HCT116 (cell line): ENCODE results near the gene TRDMT1. TPM values are rescaled to one million over a fixed set of nuclear protein-coding genes. Genes with fewer than 3 reads are reported as not detected.

ENCODE experiments used
- ATAC-seq: fragments of 200-7000 bp; cut with Tn5 transposase; 2 replicates; pipeline ENCODE4 v1.9.1; 2020; ENCODE audit warnings: mild to moderate bottlenecking, moderate library complexity
- BruUV-seq: library from RNA; stranded (reverse); fragments of 400-500 nt; replicated peaks from 2 replicates; lab custom pipeline; 2021; lab: Mats Ljungman, UMichigan
- CTCF ChIA-PET: fragments of 300-600 bp; sonication (Branson Sonifier 250); formaldehyde crosslinking; loops from one replicate; lab custom pipeline; 2021; ENCODE audit warnings: antibody characterized with exemption; lab: Charles Lee
- POLR2A ChIA-PET: fragments of 300-600, 350-600 bp; sonication (Branson Sonifier 250); formaldehyde crosslinking; loops from one replicate; lab custom pipeline; 2021; ENCODE audit warnings: antibody characterized with exemption; lab: Charles Lee
- RAD21 ChIA-PET, 2 experiments: fragments of 300-600 bp; sonication (Branson Sonifier 250); formaldehyde crosslinking; loops; one replicate each; lab custom pipeline; 2023; ENCODE audit warnings: low total read pairs in 2 of 2; ENCODE audit not compliant: uncharacterized antibody in 2 of 2, unreplicated experiment in 2 of 2, low non-redundant PET in 1 of 2; lab: Charles Lee
- DNase-seq: peaks from one replicate; pipeline ENCODE4 v3.0.0-alpha.2; 2010; ENCODE audit warnings: low read depth, low spot score
- H2AFZ ChIP-seq: fragments of 200-600 bp; shearing (Covaris generic), sonication (generic); 2 replicates; pipeline ENCODE4 v1.6.1; 2017; ENCODE audit warnings: low read depth, mixed run types, mixed read lengths, antibody characterized with exemption, low read length; ENCODE audit not compliant: poor library complexity, severe bottlenecking
- H3K27ac ChIP-seq: 2 replicates; pipeline ENCODE4 v1.5.1; 2012; ENCODE audit warnings: low read depth, low read length
- H3K27me3 ChIP-seq: fragments of 200-600 bp; sonication (generic); 2 replicates; pipeline ENCODE4 v1.6.1; 2016; ENCODE audit warnings: mixed run types, low read length, mixed read lengths; ENCODE audit not compliant: insufficient read depth
- H3K36me3 ChIP-seq, 2 experiments: fragments of 200-500 bp in 1 of 2; fragments of 200-600 bp in 1 of 2; sonication (Bioruptor generic) in 1 of 2; sonication (generic) in 1 of 2; 2 replicates each; pipeline versions ENCODE4 v1.5.1 to v1.6.1; 2014 to 2016; ENCODE audit warnings: low read length in 2 of 2, inconsistent platforms in 1 of 2, mixed read lengths in 1 of 2, mixed run types in 1 of 2; ENCODE audit not compliant: insufficient read depth in 2 of 2, control insufficient read depth in 1 of 2
- H3K4me1 ChIP-seq, 2 experiments: fragments of 200-600 bp in 1 of 2; sonication (generic) in 1 of 2; 2 replicates each; pipeline versions ENCODE4 v1.5.1 to v1.6.1; 2012 to 2017; ENCODE audit warnings: low read length in 2 of 2, inconsistent platforms in 1 of 2, mild to moderate bottlenecking in 1 of 2, mixed read lengths in 1 of 2, mixed run types in 1 of 2, moderate library complexity in 1 of 2; ENCODE audit not compliant: insufficient read depth in 2 of 2, control insufficient read depth in 1 of 2
- H3K4me2 ChIP-seq: fragments of 200-600 bp; sonication (generic); 2 replicates; pipeline ENCODE4 v1.6.1; 2017; ENCODE audit warnings: mixed run types, low read length, mixed read lengths
- H3K4me3 ChIP-seq, 2 experiments: fragments of 200-600 bp in 1 of 2; sonication (generic) in 1 of 2; replicated peaks in 1 of 2; 2 replicates each; pipeline ENCODE4 v1.5.1; 2011 to 2016; ENCODE audit warnings: low read length in 2 of 2, control low read depth in 1 of 2, low read depth in 1 of 2, mild to moderate bottlenecking in 1 of 2, mixed read lengths in 1 of 2, mixed run types in 1 of 2
- H3K79me2 ChIP-seq: fragments of 200-600 bp; sonication (generic); 2 replicates; pipeline ENCODE4 v1.6.1; 2017; ENCODE audit warnings: mild to moderate bottlenecking, mixed run types, low read length, moderate library complexity, mixed read lengths; ENCODE audit not compliant: insufficient read depth
- H3K9ac ChIP-seq: fragments of 200-600 bp; sonication (generic); 2 replicates; pipeline ENCODE4 v1.6.1; 2016; ENCODE audit warnings: low read length, mixed read lengths
- H3K9me2 ChIP-seq: fragments of 200-600 bp; sonication (generic), shearing (Covaris generic); 2 replicates; pipeline ENCODE4 v1.6.1; 2017; ENCODE audit warnings: mixed run types, mild to moderate bottlenecking, moderate library complexity; ENCODE audit not compliant: insufficient read depth
- H3K9me3 ChIP-seq, 2 experiments: fragments of 200-500 bp in 1 of 2; fragments of 200-600 bp in 1 of 2; sonication (Bioruptor generic) in 1 of 2; sonication (generic) in 1 of 2; 2 replicates each; pipeline ENCODE4 v1.6.1; 2014 to 2017; ENCODE audit warnings: low read length in 2 of 2, mixed read lengths in 2 of 2, inconsistent platforms in 1 of 2, low read depth in 1 of 2, mild to moderate bottlenecking in 1 of 2, mixed run types in 1 of 2, moderate library complexity in 1 of 2; ENCODE audit not compliant: control insufficient read depth in 1 of 2, insufficient read depth in 1 of 2
- H4K20me1 ChIP-seq: fragments of 200-600 bp; sonication (generic), shearing (Covaris generic); 2 replicates; pipeline ENCODE4 v1.6.1; 2017; ENCODE audit warnings: mixed run types, mild to moderate bottlenecking, moderate library complexity; ENCODE audit not compliant: insufficient read depth
- ATF3 ChIP-seq: IDR thresholded peaks from 2 replicates; pipeline ENCODE4 v1.6.1; 2012
- CBX3 ChIP-seq: IDR thresholded peaks from 2 replicates; pipeline ENCODE4 v1.6.1; 2012; ENCODE audit warnings: low read depth
- EGR1 ChIP-seq: IDR thresholded peaks from 2 replicates; pipeline ENCODE4 v1.6.1; 2012; ENCODE audit warnings: low read depth
- ELF1 ChIP-seq: IDR thresholded peaks from 2 replicates; pipeline ENCODE4 v1.6.1; 2012; ENCODE audit warnings: low read depth, borderline replicate concordance
- EZH2phosphoT487 ChIP-seq: fragments of 200-600 bp; IDR thresholded peaks from 2 replicates; pipeline ENCODE4 v1.6.1; 2018; ENCODE audit warnings: antibody characterized with exemption, borderline replicate concordance
- FOSL1 ChIP-seq: IDR thresholded peaks from 2 replicates; pipeline ENCODE4 v1.6.1; 2012; ENCODE audit warnings: low read depth
- JUND ChIP-seq: IDR thresholded peaks from 2 replicates; pipeline ENCODE4 v1.6.1; 2012
- POLR2A ChIP-seq: IDR thresholded peaks from 2 replicates; pipeline ENCODE4 v1.7.0; 2011; ENCODE audit warnings: borderline replicate concordance; ENCODE audit not compliant: insufficient read depth, insufficient read length; ENCODE audit errors: extremely low read depth
- POLR2AphosphoS5 ChIP-seq: IDR thresholded peaks from 2 replicates; pipeline ENCODE4 v1.6.1; 2011; ENCODE audit warnings: mild to moderate bottlenecking, low read depth, low read length, moderate library complexity
- RAD21 ChIP-seq: IDR thresholded peaks from 2 replicates; pipeline ENCODE4 v1.6.1; 2012; ENCODE audit warnings: low read depth, mild to moderate bottlenecking
- REST ChIP-seq: IDR thresholded peaks from 2 replicates; pipeline ENCODE4 v1.6.1; 2012; ENCODE audit warnings: low read depth
- SIN3A ChIP-seq: IDR thresholded peaks from 2 replicates; pipeline ENCODE4 v1.6.1; 2012; ENCODE audit warnings: low read depth
- SP1 ChIP-seq: IDR thresholded peaks from 2 replicates; pipeline ENCODE4 v1.6.1; 2012; ENCODE audit warnings: low read depth
- ZBTB33 ChIP-seq: IDR thresholded peaks from 2 replicates; pipeline ENCODE4 v1.6.1; 2011; ENCODE audit warnings: mild to moderate bottlenecking, low read length, moderate library complexity; ENCODE audit not compliant: insufficient replicate concordance; ENCODE audit errors: extremely low read depth
- ZFX ChIP-seq: fragments of 450-650 bp; IDR thresholded peaks from 2 replicates; pipeline ENCODE4 v1.6.1; 2017
- ZNF274 ChIP-seq: fragments of 200-500 bp; sonication (Bioruptor generic); IDR thresholded peaks from 2 replicates; pipeline ENCODE4 v1.6.1; 2014; ENCODE audit warnings: mild to moderate bottlenecking, low read depth, low read length, inconsistent platforms
- intact Hi-C: fragments of 100-400 bp; cut with micrococcal nuclease; formaldehyde crosslinking; loops from 2 replicates; pipeline ENCODE4 v1.10.0; 2022
- total RNA-seq: library from RNA; stranded (reverse); gene quantifications from one replicate; pipeline ENCODE4 v1.2.1, GENCODE V29; 2021; ENCODE audit not compliant: unreplicated experiment

Gene TRDMT1
- total RNA-seq, 1 experiment from 2014 or later, result 8.6 TPM

DNA sequence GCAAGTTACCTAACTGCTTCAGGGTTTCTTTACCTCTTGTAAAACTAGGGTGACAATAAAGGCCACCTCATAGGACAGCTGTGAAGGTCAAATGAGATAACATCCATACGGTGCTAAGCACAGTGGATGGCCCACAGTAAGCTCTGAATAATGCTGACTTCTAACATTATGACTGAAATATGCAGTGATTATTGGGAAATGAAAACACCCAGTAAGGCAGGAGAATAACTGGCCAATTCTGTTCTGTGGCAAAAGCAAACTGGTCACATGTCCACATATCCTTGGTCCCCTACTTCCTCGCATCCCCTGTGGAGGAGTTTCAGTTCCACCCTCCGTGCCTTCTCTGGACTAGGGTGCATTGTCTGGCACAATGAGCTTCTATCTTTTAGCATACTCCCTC is 73.2 kb downstream of the TRDMT1 start:
- Histone ChIP-seq H3K9me2 (no peaks in the 10 kb centered on the region), H3K79me2 (no peaks in the 10 kb centered on the region), H3K27ac (no peak overlapping the region), H3K4me2 (no peak overlapping the region), H4K20me1 (no peaks in the 10 kb centered on the region), H3K4me3 (no peak overlapping the region), H3K9me3 (no peaks in the 10 kb centered on the region), H3K9ac (no peak overlapping the region), H3K27me3 (no peaks in the 10 kb centered on the region), H2AFZ (no peak overlapping the region), H3K4me1 (peaks cover 6 to 7% of the 10 kb centered on the region in 2 experiments; a peak in 3 of 4 replicates), H3K36me3 (no peaks in the 10 kb centered on the region)
- POLR2A ChIA-PET, result no interaction called here
- BruUV-seq, result no TSS peak
- DNase-seq (no peak), ATAC-seq (no peak)
- RAD21 ChIA-PET, result no interaction called here
- intact Hi-C loops, result no loop called here
- CTCF ChIA-PET, result no interaction called here
- TF ChIP-seq ELF1, result no peak
- no peak for TF ChIP-seq POLR2AphosphoS5
- TF ChIP-seq FOSL1, result no peak
- TF ChIP-seq REST, result no peak
- TF ChIP-seq SIN3A, result no peak
- TF ChIP-seq ZFX, result no peak
- TF ChIP-seq SP1, result no peak
- TF ChIP-seq EGR1, result no peak
- no peak for TF ChIP-seq ZBTB33
- no peak for TF ChIP-seq JUND
- no peak for TF ChIP-seq POLR2A
- TF ChIP-seq RAD21, result no peak
- no peak for TF ChIP-seq EZH2phosphoT487
- TF ChIP-seq ATF3, result no peak
- no peak for TF ChIP-seq CBX3
- TF ChIP-seq ZNF274, result no peak
